Right renal cortex interstitium (tissue), 3 donors: Measurements from ENCODE around the gene DVL1. TPM values are rescaled to one million over a fixed set of nuclear protein-coding genes. Genes with fewer than 3 reads are reported as not detected.

Experiments
- DNase-seq, 3 donors: peaks; one replicate each; pipeline ENCODE4 v3.0.0-alpha.2; 2013; ENCODE audit warnings: low read depth in 3 of 3, low spot score in 2 of 3
- polyA plus RNA-seq, 3 donors: library from polyadenylated mRNA; unstranded; fragments of 120-200 nt; gene quantifications; one replicate each; pipeline ENCODE4 v1.2.1, GENCODE V29; 2013; ENCODE audit not compliant: insufficient read length in 3 of 3

DVL1 gene
- polyA plus RNA-seq, 3 donors, result 21.5 to 27.5 (median 24.5) TPM

GRCh38 chr1:1356796-1357401 lies 7.7 kb upstream of the DVL1 start:
- DNase-seq, result no peak

DNA sequence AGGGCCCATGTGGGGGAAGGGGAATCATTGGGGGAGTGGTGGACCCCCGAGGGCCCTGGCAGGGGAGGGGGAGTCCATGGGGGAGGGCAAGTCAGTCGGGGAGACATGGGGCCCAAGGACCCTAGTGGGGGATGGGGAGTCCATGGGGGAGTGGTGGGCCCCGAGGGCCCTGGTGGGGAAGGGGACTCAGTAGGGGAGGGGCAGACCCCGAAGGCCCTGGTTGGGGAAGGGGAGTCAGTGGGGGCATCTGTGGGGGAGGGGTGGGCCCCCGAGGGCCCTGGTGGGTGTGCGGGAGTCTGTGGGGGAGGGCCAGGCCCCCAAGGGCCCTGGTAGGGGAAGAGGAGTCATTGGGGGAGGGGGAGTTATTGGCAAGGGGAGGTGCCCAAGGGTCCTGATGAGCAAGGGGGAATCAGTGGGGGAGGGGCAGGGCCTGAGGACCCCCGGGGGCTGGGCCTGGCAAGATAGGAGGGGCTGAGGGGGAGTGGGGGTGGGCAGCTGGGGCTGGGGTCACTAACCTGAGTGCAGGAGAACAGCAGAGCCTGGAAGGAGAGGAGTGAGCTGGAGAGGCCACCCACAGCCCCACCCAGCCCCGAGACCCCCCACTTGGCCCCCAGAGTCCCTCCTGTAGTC lies 7.1 kb upstream of the DVL1 start:
- no peak for DNase-seq

- no peak for DNase-seq
Measured at GRCh38 chr1:1355416-1355815, 6.2 kb upstream of the DVL1 start.

DNA sequence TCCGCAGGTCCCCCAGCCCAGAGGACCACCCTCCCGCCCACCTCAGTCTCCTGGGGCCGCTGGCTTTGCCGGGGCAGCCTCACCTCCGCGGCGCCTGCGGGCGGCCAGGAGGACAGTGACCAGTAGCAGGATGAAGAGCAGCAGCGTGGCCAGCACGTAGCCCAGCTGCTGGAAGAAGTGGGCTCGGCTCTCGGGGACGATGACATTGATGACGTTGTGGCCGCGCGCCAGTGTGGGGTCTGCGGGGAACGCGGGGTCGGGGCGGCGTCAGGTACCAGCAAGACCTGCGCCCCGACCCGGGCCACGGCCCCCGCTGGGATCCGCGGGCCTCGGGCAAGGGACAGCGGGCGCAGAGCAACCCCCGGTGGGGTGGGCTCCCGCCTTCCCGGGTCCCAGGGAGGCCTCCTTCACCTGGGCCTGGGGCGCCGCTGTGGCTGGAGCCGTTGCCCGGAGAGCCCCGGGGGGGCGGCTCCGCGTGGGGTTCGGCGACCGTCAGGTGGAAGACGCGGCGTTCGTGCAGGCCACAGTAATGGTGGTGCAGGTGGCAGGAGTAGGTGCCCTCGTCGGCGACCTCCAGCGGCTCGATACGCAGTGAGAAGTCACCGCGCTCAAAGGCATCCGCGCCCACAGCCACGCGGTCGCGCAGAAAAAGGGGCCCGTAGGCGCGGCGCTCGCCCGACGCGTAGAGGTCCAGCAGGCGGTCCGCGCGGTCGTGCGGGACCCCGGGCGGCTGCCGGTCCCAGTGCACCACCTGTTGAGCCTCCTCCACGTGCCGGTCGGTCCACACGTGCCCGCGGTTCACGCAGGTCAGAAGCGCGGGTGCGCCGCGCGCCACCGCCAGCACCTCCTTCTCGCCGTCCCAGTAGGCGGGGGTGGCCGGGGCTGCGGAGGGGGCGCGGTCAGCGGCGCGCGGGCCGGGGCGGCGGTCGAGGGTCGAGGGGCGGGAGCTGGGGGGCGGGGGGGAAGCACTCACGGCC lies 5.3 kb upstream of the DVL1 start:
- no peak for DNase-seq

DNA sequence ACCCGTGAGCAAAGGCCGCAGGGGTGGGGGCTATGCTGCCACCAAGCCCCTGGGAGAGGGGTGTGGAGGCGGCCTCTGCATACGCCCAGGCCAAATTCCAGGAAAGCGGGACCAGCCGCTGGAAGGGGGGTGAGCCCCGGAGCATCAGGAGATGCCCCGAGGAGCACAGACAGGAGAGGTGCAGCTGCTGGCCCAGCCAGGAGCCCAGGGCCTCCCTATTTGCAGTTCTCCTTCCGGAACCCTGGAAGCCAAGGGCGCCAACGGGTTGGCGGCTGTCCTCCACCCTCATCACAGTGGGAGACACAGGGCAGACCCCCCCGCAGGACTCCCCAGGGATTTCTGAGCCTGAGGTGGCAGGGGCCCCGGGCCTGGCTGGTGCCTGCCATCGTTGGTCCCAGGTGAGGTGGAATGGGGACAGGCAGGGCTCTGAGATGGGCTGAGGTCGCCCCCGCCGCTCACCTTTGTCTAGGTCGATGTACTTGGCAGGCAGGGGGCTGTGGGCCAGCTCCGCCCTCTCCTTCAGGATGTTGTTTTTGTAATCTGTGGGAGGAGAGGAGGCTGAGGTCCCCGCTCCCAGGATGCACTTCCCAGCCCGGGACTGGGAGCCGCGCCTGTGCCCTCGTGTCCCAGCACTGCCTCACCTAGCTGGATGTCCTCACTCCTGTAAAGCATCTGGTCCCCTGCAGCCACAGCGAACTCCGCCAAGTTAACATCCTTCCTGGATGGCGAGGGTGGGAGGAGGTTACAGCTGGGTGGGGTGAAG lies 4.4 kb upstream of the DVL1 start:
- DNase-seq, result no peak

GRCh38 chr1:1352786-1353388 lies 3.7 kb upstream of the DVL1 start:
- DNase-seq, result no peak

GRCh38 chr1:1351511-1352427 lies 2.6 kb upstream of the DVL1 start:
- no peak for DNase-seq

- no peak for DNase-seq
Measured at GRCh38 chr1:1348420-1349255, 580 bp downstream of the DVL1 start.

- DNase-seq, result no peak
Measured at GRCh38 chr1:1347663-1348419, 1.4 kb downstream of the DVL1 start.

- no peak for DNase-seq
Measured at GRCh38 chr1:1347026-1347595, 2.1 kb downstream of the DVL1 start.

DNA sequence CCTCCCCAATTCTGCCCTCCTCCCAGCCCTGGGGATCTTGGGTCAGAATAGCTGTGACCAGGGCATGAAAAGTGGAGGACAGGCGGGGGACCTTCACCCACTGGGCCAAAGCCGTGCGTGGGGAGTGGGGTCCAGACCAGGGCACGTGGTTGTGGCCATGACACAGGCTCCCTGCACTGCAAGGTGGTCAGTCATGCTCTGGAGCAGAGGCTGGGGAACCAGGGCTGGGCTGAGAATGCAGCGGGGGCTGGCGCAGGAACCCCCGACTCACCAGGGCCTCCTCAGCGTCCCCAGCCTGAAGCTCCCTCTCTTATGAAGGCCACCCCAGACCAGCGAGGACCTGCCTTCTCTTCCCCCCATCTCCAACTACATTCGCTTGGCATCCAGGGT lies 2.7 kb downstream of the DVL1 start:
- DNase-seq, result no peak

DNA sequence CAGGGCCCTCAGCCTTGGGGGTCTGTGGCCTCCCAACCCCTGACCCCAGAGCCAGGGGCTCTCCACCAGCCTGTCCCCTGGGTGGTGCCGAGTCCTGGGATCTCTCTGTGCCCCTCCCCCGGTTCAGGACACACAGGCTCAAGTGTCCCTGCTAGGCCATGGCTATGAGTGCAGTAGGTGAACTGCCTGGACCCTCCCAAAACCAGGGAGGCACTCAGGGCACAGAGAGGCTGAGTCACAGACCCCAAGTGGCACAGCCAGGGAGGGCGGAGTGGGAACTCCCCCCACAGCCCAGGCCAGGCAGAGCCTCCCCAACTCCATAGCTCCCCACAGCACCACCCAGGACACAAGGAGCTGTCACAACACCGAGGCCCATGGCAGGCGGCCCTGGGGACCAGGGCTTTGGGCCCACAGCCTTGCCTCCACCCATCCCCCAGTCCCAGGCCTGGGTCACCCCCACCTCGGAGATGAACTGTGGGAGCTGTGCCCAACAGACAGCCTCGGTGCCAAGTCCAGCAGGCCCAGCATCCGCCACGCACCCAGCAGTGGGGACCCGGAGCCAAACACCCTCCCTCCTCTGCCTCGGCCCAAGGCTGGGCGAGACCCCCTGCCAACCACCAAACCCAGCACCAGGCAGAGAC lies 3.2 kb downstream of the DVL1 start:
- no peak for DNase-seq

DNA sequence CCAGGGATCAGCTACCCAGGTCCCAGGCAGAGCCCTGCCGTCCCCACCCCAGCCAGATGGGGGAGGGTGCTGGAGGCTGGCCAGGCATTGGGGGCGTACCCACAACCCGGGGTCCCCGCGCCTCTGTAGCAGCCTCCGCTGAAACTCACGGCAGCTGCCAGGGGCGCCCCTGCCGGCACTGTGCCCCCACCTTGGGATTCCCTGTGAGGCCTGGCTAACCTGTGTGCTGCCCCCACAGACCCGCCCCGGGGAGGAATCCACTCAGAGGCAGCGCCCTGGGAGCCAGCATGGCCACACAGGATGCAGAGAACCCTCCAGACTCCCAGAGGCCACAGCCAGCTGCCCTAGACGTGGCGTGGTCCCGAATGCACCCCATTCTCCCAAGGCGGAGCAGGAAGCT lies 3.8 kb downstream of the DVL1 start:
- no peak for DNase-seq

DNA sequence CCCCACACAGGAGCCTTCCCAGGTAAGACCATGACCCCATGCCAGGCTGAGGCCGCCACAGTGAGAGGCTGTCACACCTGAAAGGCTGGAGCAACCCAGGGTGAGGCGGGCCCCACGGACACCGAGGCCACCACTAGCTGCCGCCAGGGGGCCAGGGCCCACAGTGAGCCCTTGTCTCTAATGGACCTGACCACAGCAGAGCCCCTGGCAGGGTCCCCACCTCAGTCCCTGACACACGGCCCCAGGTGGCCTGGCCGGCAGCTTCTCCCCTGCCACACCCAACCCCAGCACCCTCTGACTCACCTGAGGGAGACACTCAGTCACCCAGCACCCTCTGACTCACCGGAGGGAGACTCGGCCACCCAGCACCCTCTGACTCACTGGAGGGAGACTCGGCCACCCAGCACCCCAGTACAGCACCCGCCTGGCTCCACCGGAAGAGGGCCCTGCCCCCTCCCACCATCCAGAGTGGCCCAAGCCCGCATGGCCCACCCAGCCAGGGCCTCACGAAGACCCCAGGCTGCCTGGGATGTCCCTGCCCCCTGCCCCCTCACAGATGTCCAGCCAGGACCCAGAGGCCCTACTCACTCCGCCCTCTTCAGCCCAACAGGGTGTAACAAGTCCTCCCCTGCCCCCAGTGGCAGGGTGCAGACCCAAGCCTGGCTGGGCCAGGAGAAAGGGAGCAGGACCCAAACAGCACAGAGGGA lies 4.4 kb downstream of the DVL1 start:
- no peak for DNase-seq

DNA sequence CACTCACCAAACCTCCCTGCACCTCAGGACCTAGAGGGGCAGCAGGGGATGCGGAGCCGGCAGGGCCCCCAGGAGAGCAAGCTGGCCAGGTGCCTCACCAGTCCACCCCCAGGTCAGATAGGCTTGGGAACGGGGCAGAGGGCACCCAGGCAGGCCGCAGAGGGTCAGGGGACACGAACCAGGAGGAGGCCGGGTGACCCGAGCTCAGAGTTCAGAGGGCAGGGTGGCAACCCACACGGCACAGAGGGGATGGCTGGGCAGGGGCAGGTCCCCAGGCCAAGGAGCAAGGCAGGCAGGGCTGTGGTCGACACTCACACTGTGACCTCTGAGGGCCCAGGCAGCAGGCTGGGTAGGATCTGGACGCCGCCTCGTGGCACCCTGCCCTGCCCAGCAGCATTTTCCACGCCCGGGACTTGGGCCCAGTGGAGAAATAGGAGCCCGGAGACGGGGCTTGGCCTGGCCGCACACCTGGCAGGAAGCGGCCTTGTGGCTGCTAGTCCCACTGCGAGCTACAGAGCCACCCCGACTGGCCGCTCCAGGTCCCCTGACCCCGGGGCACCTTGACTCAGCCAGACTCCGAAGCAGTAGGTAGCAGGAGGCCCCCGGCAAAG lies 5.3 kb downstream of the DVL1 start:
- DNase-seq, result no peak

- no peak for DNase-seq
Measured at GRCh38 chr1:1342584-1343115, 6.6 kb downstream of the DVL1 start.
